Ishikawa (cell line): Measurements from ENCODE around the gene FLVCR2.

Experiments
- CEBPB ChIP-seq: IDR thresholded peaks from 2 replicates; pipeline ENCODE4 v1.6.1; 2012
- CREB1 ChIP-seq: IDR thresholded peaks from 2 replicates; pipeline ENCODE4 v1.6.1; 2012; ENCODE audit warnings: low read depth
- EP300 ChIP-seq: IDR thresholded peaks from 2 replicates; pipeline ENCODE4 v1.6.1; 2012; ENCODE audit warnings: borderline replicate concordance
- RAD21 ChIP-seq: IDR thresholded peaks from 2 replicates; pipeline ENCODE4 v1.6.1; 2012; ENCODE audit warnings: low read depth
- TAF1 ChIP-seq: IDR thresholded peaks from 2 replicates; pipeline ENCODE4 v1.6.1; 2012; ENCODE audit warnings: low read depth, mild to moderate bottlenecking
- TCF12 ChIP-seq: IDR thresholded peaks from 2 replicates; pipeline ENCODE4 v1.6.1; 2012; ENCODE audit warnings: low read depth
- ZBTB7A ChIP-seq: IDR thresholded peaks from 2 replicates; pipeline ENCODE4 v1.6.1; 2012; ENCODE audit warnings: low read depth
- TF ChIP-seq, protein P1 (sequence below): IDR thresholded peaks from 2 replicates; pipeline ENCODE4 v1.6.1; 2012
- TF ChIP-seq, protein P2 (sequence below): IDR thresholded peaks from 2 replicates; pipeline ENCODE4 v1.6.1; 2012

FLVCR2 gene

DNA sequence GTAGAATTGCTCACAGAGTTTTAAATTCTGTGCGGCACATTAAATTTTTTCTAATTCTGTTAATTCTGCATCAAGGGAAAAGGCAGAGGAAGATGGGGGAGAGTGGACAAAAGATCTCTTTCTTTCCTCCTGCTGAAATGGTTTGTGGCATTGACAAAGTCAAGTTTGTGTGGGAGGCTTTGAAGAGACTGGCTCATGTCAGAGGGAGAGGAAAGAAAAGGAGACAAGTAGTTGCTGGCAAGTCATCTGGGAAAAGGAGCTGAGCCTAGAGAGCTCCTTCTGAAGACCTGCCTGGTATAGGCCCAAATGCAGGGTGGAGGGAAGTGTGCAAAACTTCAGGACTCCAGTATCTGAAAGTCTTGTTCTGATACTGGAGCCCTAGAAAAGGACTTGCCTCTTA is 119.0 kb downstream of the FLVCR2 start:
- TF ChIP-seq, protein P1, sequence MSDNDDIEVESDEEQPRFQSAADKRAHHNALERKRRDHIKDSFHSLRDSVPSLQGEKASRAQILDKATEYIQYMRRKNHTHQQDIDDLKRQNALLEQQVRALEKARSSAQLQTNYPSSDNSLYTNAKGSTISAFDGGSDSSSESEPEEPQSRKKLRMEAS, result no peak
- no peak for TF ChIP-seq RAD21
- no peak for TF ChIP-seq CEBPB
- TF ChIP-seq ZBTB7A, result no peak
- TF ChIP-seq EP300, result no peak
- TF ChIP-seq, protein P2, sequence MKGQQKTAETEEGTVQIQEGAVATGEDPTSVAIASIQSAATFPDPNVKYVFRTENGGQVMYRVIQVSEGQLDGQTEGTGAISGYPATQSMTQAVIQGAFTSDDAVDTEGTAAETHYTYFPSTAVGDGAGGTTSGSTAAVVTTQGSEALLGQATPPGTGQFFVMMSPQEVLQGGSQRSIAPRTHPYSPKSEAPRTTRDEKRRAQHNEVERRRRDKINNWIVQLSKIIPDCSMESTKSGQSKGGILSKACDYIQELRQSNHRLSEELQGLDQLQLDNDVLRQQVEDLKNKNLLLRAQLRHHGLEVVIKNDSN, result no peak
- TF ChIP-seq TAF1, result no peak
- no peak for TF ChIP-seq CREB1
- no peak for TF ChIP-seq TCF12
